ENCODE results near the gene TEX52.

- TF ChIP-seq TAF1 (conservative IDR thresholded peaks at IDR 0.05) (no peak), CTCF (IDR thresholded peaks at IDR 0.05; ENCODE audit: low read depth, low read length, missing input control) (peak; percentile 66), ATF3 (IDR thresholded peaks at IDR 0.05) (no peak)
These were observed 3.2 kb downstream of the TEX52 start for GRCh38 chr12:2853626-2854025.

Data from liver (tissue), 3 donors.